Spleen (tissue), 11 donors: ENCODE data around the gene ALG10B. TPM values are rescaled to one million over a fixed set of nuclear protein-coding genes. Genes with fewer than 3 reads are reported as not detected.
"Not testable (repeated sequence)": the region's sequence is repeated elsewhere in the genome, so short reads cannot be mapped to it uniquely, and the experiment has no call there.

ENCODE experiments used
- DNase-seq: peaks from one replicate; pipeline ENCODE4 v3.0.0-alpha.2; 2020
- H3K27ac ChIP-seq, 8 donors: fragments of 200-600 bp; sonication (generic) in 7 of 8; 1 replicate in 4 of 8; 2 replicates in 4 of 8; pipeline versions ENCODE4 v1.5.0 to v1.8.0; 2016 to 2021; ENCODE audit warnings: inconsistent platforms in 4 of 8, mild to moderate bottlenecking in 4 of 8, moderate library complexity in 1 of 8
- H3K27me3 ChIP-seq, 7 donors: fragments of 200-600 bp; sonication (generic) in 6 of 7; replicated peaks in 1 of 7; 1 replicate in 4 of 7; 2 replicates in 3 of 7; pipeline versions ENCODE4 v1.5.0 to v1.8.0; 2016 to 2021; ENCODE audit warnings: inconsistent platforms in 3 of 7, mild to moderate bottlenecking in 1 of 7
- H3K36me3 ChIP-seq, 6 donors: fragments of 200-600 bp; sonication (generic) in 5 of 6; 1 replicate in 4 of 6; 2 replicates in 2 of 6; pipeline versions ENCODE4 v1.5.0 to v1.8.0; 2016 to 2021; ENCODE audit warnings: inconsistent platforms in 2 of 6
- H3K4me1 ChIP-seq, 6 donors: fragments of 200-600 bp; sonication (generic) in 5 of 6; 1 replicate in 3 of 6; 2 replicates in 3 of 6; pipeline versions ENCODE4 v1.5.0 to v1.8.0; 2016 to 2021; ENCODE audit warnings: inconsistent platforms in 3 of 6
- H3K4me3 ChIP-seq, 8 donors: fragments of 200-600 bp; sonication (generic) in 7 of 8; 1 replicate in 4 of 8; 2 replicates in 4 of 8; pipeline versions ENCODE4 v1.5.0 to v1.8.0; 2016 to 2021; ENCODE audit warnings: inconsistent platforms in 4 of 8, mild to moderate bottlenecking in 4 of 8, moderate library complexity in 2 of 8
- H3K9me3 ChIP-seq, 8 donors: fragments of 200-600 bp; sonication (generic) in 7 of 8; 1 replicate in 4 of 8; 2 replicates in 4 of 8; pipeline versions ENCODE4 v1.5.0 to v1.8.0; 2016 to 2021; ENCODE audit warnings: inconsistent platforms in 4 of 8
- POLR2A ChIP-seq, 3 donors: fragments of 450-650 bp; IDR thresholded peaks; one replicate each; pipeline ENCODE4 v1.5.1; 2017; ENCODE audit warnings: antibody characterized with exemption in 3 of 3, mild to moderate bottlenecking in 1 of 3
- POLR2AphosphoS5 ChIP-seq, 3 donors: sonication (generic); formaldehyde crosslinking; IDR thresholded peaks; one replicate each; pipeline ENCODE4 v1.5.1; 2017; ENCODE audit warnings: antibody characterized with exemption in 3 of 3
- WGBS, 5 donors: extraction: QIAGEN DNeasy Blood & Tissue Kit in 3 of 5; methylation state at CpG; one replicate each; pipeline versions ENCODE4 v1.1.5 to v1.1.7; 2013 to 2018; 5-methylcytosine and 5-hydroxymethylcytosine counted together
- intact Hi-C: fragments of 100-400 bp; cut with DNase I; formaldehyde crosslinking; loops from one replicate; pipeline ENCODE4 v1.15.0; 2023; ENCODE audit warnings: low total_unique reads
- polyA plus RNA-seq, 3 donors: library from polyadenylated mRNA; stranded (reverse); fragments of 200-250 nt; gene quantifications; one replicate each; pipeline ENCODE4 v1.2.1, GENCODE V29; 2013
- total RNA-seq, 7 donors: library from RNA; depleted of rRNA in 3 of 7; stranded (reverse); fragments of >200 nt in 3 of 7; fragmentation: NEBNext Ultra II Directional in 4 of 7; extraction: Animal tissue kit (Norgen Biotek cat#: 25700) in 4 of 7; gene quantifications; one replicate each; pipeline versions ENCODE4 v1.1.0 to v1.2.1, GENCODE V29; 2016 to 2021
- TF ChIP-seq, protein P1 (sequence below), 11 experiments: fragments of 200-600 bp in 7 of 11; fragments of 450-650 bp in 4 of 11; sonication (generic) in 4 of 11; IDR thresholded peaks in 8 of 11; conservative IDR thresholded peaks in 3 of 11; 1 replicate in 7 of 11; 2 replicates in 4 of 11; pipeline versions ENCODE4 v1.4.0 to v1.8.0; 2016 to 2021; ENCODE audit warnings: antibody characterized with exemption in 11 of 11, inconsistent platforms in 4 of 11, mild to moderate bottlenecking in 1 of 11
- donor health status: healthy with polysubstance abuse.
- donor health status: DM: no; HTN: no; CAD: no; lungs with moderate emphysema.
- donor health status: DM: no; HTN: no; CAD: no.
- donor health status: Bipolar disorder and iron deficiency.
- donor health status: healthy.
- donor health status: DM: no; HTN: no; CAD: no.
- donor health status: DM: yes; HTN: yes; CAD: no.

The ALG10B gene
- total and polyA plus RNA-seq, 10 donors, result 1.7 to 13.9 (median 9.5) TPM

- no peak for DNase-seq
- H3K27ac ChIP-seq, result no peak overlapping the region
- no peaks in the 10 kb centered on the region for H3K9me3 ChIP-seq
- H3K36me3 ChIP-seq, result no peaks in the 10 kb centered on the region
- H3K4me3 ChIP-seq, result no peak overlapping the region
- H3K27me3 ChIP-seq, result no peaks in the 10 kb centered on the region
- intact Hi-C loops, result no loop called here
- TF ChIP-seq POLR2A (IDR thresholded peaks at IDR 0.05) (no peak), POLR2AphosphoS5 (IDR thresholded peaks at IDR 0.05) (no peak)
- TF ChIP-seq, protein P1, sequence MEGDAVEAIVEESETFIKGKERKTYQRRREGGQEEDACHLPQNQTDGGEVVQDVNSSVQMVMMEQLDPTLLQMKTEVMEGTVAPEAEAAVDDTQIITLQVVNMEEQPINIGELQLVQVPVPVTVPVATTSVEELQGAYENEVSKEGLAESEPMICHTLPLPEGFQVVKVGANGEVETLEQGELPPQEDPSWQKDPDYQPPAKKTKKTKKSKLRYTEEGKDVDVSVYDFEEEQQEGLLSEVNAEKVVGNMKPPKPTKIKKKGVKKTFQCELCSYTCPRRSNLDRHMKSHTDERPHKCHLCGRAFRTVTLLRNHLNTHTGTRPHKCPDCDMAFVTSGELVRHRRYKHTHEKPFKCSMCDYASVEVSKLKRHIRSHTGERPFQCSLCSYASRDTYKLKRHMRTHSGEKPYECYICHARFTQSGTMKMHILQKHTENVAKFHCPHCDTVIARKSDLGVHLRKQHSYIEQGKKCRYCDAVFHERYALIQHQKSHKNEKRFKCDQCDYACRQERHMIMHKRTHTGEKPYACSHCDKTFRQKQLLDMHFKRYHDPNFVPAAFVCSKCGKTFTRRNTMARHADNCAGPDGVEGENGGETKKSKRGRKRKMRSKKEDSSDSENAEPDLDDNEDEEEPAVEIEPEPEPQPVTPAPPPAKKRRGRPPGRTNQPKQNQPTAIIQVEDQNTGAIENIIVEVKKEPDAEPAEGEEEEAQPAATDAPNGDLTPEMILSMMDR (IDR thresholded peaks at IDR 0.05 in 8 of 11, conservative IDR thresholded peaks at IDR 0.05 in 3 of 11), result no peak
- H3K4me1 ChIP-seq, result no peaks in the 10 kb centered on the region
These were observed 33.7 kb upstream of the ALG10B start for GRCh38 chr12:38282886-38283285.

GRCh38 chr12:38289396-38289795 is 27.2 kb upstream of the ALG10B start:
- H3K4me3 ChIP-seq, result no peak overlapping the region
- no peaks in the 10 kb centered on the region for H3K9me3 ChIP-seq
- no peak for DNase-seq
- intact Hi-C loops, result no loop called here
- no peaks in the 10 kb centered on the region for H3K4me1 ChIP-seq
- WGBS, 5 donors, result 57 to 80% (median 66%) methylated on average over 2 of the region's 2 CpGs
- no peaks in the 10 kb centered on the region for H3K36me3 ChIP-seq
- H3K27me3 ChIP-seq, result peaks cover 0 to 4% (median 0%) of the 10 kb centered on the region in 7 donors
- TF ChIP-seq POLR2A (IDR thresholded peaks at IDR 0.05), result no peak
- TF ChIP-seq, protein P1 (IDR thresholded peaks at IDR 0.05 in 8 of 11, conservative IDR thresholded peaks at IDR 0.05 in 3 of 11), result no peak
- no peak for TF ChIP-seq POLR2AphosphoS5 (IDR thresholded peaks at IDR 0.05)
- no peak overlapping the region for H3K27ac ChIP-seq

DNA sequence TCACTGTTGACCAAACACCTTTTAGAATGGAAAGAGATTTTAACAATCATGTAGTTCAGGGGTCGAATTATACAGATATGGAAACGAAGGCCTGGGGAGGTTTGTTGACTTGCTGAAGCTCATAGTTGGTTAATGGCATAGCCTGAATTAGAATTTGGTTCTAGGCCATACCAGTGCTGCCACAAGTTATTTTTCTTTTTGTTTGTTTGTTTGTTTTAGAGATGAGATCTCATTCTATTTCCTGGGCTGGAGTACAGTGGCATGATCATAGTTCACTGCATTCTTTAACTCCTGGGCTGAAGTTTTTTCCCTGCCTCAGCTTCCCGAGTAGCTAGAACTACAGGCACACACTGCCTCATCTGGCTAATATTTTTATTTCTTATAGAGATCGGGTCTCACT is 25.4 kb upstream of the ALG10B start:
- WGBS, 5 donors, result 64 to 70% (median 67%) methylated on average over 4 of the region's 4 CpGs
- no peak overlapping the region for H3K27ac ChIP-seq
- TF ChIP-seq POLR2AphosphoS5 (IDR thresholded peaks at IDR 0.05), result no peak
- TF ChIP-seq, protein P1 (IDR thresholded peaks at IDR 0.05 in 8 of 11, conservative IDR thresholded peaks at IDR 0.05 in 3 of 11), result no peak
- TF ChIP-seq POLR2A (IDR thresholded peaks at IDR 0.05), result no peak
- H3K4me3 ChIP-seq, result no peak overlapping the region
- no peaks in the 10 kb centered on the region for H3K36me3 ChIP-seq
- peaks cover 0 to 7% (median 0%) of the 10 kb centered on the region in 7 donors for H3K27me3 ChIP-seq
- H3K4me1 ChIP-seq, result no peaks in the 10 kb centered on the region
- peaks cover 0 to 2% (median 0%) of the 10 kb centered on the region in 8 donors for H3K9me3 ChIP-seq
- intact Hi-C loops, result no loop called here
- no peak for DNase-seq

DNA sequence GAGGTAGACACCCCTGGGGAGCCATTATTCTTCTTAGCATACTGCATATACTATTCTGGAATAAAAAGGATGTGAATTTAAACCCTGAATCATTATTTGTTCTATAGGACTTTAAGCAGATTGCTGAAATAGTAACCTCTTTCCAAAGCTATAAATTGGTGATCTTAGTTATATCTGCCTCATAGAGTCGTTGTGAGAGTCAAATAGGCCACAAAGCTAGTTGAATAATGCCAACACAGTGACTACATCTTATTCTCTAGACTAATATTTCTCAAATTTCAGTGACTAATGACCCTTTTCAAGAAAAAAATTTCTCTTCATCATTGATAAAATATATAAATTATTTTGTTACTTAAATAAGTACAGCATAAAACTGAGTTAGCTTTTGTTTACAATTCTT is 13.6 kb upstream of the ALG10B start:
- 15 to 30% (median 23%) methylated on average over 1 of the region's 1 CpG for WGBS, 5 donors
- H3K27me3 ChIP-seq, DNase-seq: not testable (repeated sequence)

DNA sequence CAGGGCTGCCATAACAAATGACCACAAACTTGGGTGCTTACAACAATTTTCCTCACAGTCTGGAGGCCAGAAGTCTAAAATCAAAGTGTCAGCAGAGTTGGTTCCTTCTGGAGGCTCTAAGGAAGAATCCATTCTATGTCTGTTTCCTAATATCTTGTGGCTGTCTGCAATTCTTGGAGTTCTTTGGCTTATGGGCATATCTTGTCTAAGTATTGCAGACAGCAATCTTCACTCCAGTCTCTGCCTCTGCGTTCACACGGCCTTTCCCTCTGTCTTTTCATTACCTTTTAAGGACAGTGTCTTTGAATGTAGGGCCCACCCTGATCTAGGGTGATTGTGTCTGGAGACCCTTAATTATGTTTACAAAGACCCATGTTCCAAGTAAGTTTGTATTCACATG is 5.4 kb downstream of the ALG10B start:
- peaks cover 0 to 37% (median 0%) of the 10 kb centered on the region in 6 donors for H3K36me3 ChIP-seq
- WGBS, 5 donors, result 90 to 98% (median 92%) methylated on average over 2 of the region's 2 CpGs
- intact Hi-C loops, result not testable (repeated sequence)

More for the DNA sequence above, 13.6 kb upstream of the ALG10B start:
- H3K36me3 ChIP-seq, H3K4me1 ChIP-seq, intact Hi-C loops, H3K4me3 ChIP-seq, H3K27ac ChIP-seq: not testable (repeated sequence)
- H3K9me3 ChIP-seq, result peaks cover 0 to 24% (median 18%) of the 10 kb centered on the region in 8 donors

More for the DNA sequence above, 5.4 kb downstream of the ALG10B start:
- peaks cover 0 to 23% (median 9%) of the 10 kb centered on the region in 6 donors for H3K4me1 ChIP-seq
- H3K27ac ChIP-seq, H3K4me3 ChIP-seq, H3K27me3 ChIP-seq, H3K9me3 ChIP-seq, DNase-seq: not testable (repeated sequence)
